Retina (tissue), 1 donor: ENCODE measurements around the gene OR52I2.

Experiments used
- DNase-seq: peaks from one replicate; pipeline ENCODE4 v3.0.0-alpha.2; 2016

Gene OR52I2

GRCh38 chr11:4610258-4610935, 28.9 kb downstream of the OR52I2 start:
- DNase-seq = no peak

GRCh38 chr11:4611986-4612385, 30.4 kb downstream of the OR52I2 start:
- DNase-seq = no peak

- no peak for DNase-seq
Measured at GRCh38 chr11:4615856-4616444, 34.4 kb downstream of the OR52I2 start.

- DNase-seq = no peak
Measured at GRCh38 chr11:4619514-4619913, 38.0 kb downstream of the OR52I2 start.

GRCh38 chr11:4626207-4627099, 44.9 kb downstream of the OR52I2 start:
- peak; percentile 49 for DNase-seq

- DNase-seq = no peak
Measured at GRCh38 chr11:4636136-4636535, 54.6 kb downstream of the OR52I2 start.

GRCh38 chr11:4636962-4637661, 55.6 kb downstream of the OR52I2 start, which contains the start of gene OR51D1:
Gene OR51D1, plus strand, starts transcription at chr11:4637477. Its CDS starts 2,314 bp downstream, at chr11:4639791.
- DNase-seq = peak; percentile 82

- DNase-seq = no peak
Measured at GRCh38 chr11:4637662-4638047, 56.1 kb downstream of the OR52I2 start.

GRCh38 chr11:4639931-4640330, 58.4 kb downstream of the OR52I2 start:
- no peak for DNase-seq

GRCh38 chr11:4641501-4641900, 60.0 kb downstream of the OR52I2 start:
- DNase-seq = no peak

- DNase-seq = no peak
Measured at GRCh38 chr11:4642043-4642442, 60.5 kb downstream of the OR52I2 start.
